B cell (primary cell): ENCODE results near the gene C10orf62. TPM values are rescaled to one million over a fixed set of nuclear protein-coding genes. Genes with fewer than 3 reads are reported as not detected.

Experiments used
- ATAC-seq: fragments of 200-7000 bp; cut with Tn5 transposase; one replicate; pipeline ENCODE4 v1.10.0; 2021; ENCODE audit warnings: low read depth, mild to moderate bottlenecking, moderate number of reproducible peaks, moderate library complexity
- CTCF ChIA-PET: fragments of 350-600 bp; sonication (Branson Sonifier 250); formaldehyde crosslinking; loops from one replicate; lab custom pipeline; 2021; ENCODE audit warnings: antibody characterized with exemption, inconsistent platforms; lab: Charles Lee
- POLR2A ChIA-PET: fragments of 350-600 bp; sonication (Branson Sonifier 250); formaldehyde crosslinking; loops from one replicate; lab custom pipeline; 2021; ENCODE audit warnings: antibody characterized with exemption; lab: Charles Lee
- DNase-seq: peaks from one replicate; pipeline ENCODE4 v3.0.0; 2013
- H2AFZ ChIP-seq: 2 replicates; pipeline ENCODE4 v1.6.1; 2012; ENCODE audit warnings: mild to moderate bottlenecking, low read depth, low read length; ENCODE audit not compliant: insufficient read depth, poor library complexity, severe bottlenecking
- H3K27ac ChIP-seq, 2 donors: 1 replicate in 1 of 2; 2 replicates in 1 of 2; pipeline ENCODE4 v1.5.1; 2012 to 2013; ENCODE audit warnings: low read length in 2 of 2, mild to moderate bottlenecking in 2 of 2, moderate library complexity in 1 of 2
- H3K27me3 ChIP-seq, 4 experiments: fragments of 200-600 bp in 1 of 4; sonication (generic) in 1 of 4; replicated peaks in 1 of 4; 1 replicate in 2 of 4; 2 replicates in 2 of 4; pipeline versions ENCODE4 v1.6.1 to v1.7.0; 2013 to 2016; ENCODE audit warnings: low read length in 3 of 4, mild to moderate bottlenecking in 2 of 4, mixed read lengths in 1 of 4, moderate library complexity in 1 of 4; ENCODE audit not compliant: insufficient read depth in 4 of 4, control insufficient read depth in 3 of 4; ENCODE audit errors: control extremely low read depth in 1 of 4
- H3K36me3 ChIP-seq, 2 experiments: replicated peaks in 1 of 2; 1 replicate in 1 of 2; 2 replicates in 1 of 2; pipeline versions ENCODE4 v1.6.1 to v1.7.1; 2013; ENCODE audit warnings: low read length in 1 of 2; ENCODE audit not compliant: insufficient read depth in 2 of 2, control insufficient read depth in 1 of 2; ENCODE audit errors: control extremely low read depth in 1 of 2, extremely low read depth in 1 of 2
- H3K4me1 ChIP-seq, 2 donors: fragments of 200-600 bp in 1 of 2; sonication (generic) in 1 of 2; 1 replicate in 1 of 2; 2 replicates in 1 of 2; pipeline versions ENCODE4 v1.5.1 to v1.6.1; 2013 to 2017; ENCODE audit warnings: low read length in 2 of 2; ENCODE audit not compliant: control insufficient read depth in 2 of 2, insufficient read depth in 2 of 2
- H3K4me2 ChIP-seq: replicated peaks from 2 replicates; pipeline ENCODE3; 2012; ENCODE audit warnings: mild to moderate bottlenecking, low read depth, low read length; ENCODE audit not compliant: poor library complexity, severe bottlenecking
- H3K4me3 ChIP-seq, 5 experiments: fragments of 200-600 bp in 1 of 5; sonication (generic) in 1 of 5; 1 replicate in 3 of 5; 2 replicates in 2 of 5; pipeline versions ENCODE4 v1.5.1 to v1.7.0; 2011 to 2016; ENCODE audit warnings: low read length in 4 of 5, mild to moderate bottlenecking in 4 of 5, low read depth in 2 of 5, control low read depth in 1 of 5, moderate library complexity in 1 of 5; ENCODE audit not compliant: insufficient read depth in 1 of 5; ENCODE audit errors: control extremely low read depth in 1 of 5, extremely low read depth in 1 of 5
- H3K79me2 ChIP-seq: fragments of 200-600 bp; sonication (generic); one replicate; pipeline ENCODE4 v1.6.0; 2016; ENCODE audit warnings: low read length; ENCODE audit not compliant: control insufficient read depth, insufficient read depth
- H3K9ac ChIP-seq: fragments of 200-600 bp; sonication (generic); 2 replicates; pipeline ENCODE4 v1.6.1; 2017; ENCODE audit warnings: mild to moderate bottlenecking, low read length, moderate library complexity
- H3K9me3 ChIP-seq, 3 donors: one replicate each; pipeline versions ENCODE4 v1.6.1 to v1.7.1; 2013; ENCODE audit warnings: low read length in 2 of 3; ENCODE audit not compliant: control insufficient read depth in 2 of 3, insufficient read depth in 1 of 3; ENCODE audit errors: control extremely low read depth in 1 of 3
- H4K20me1 ChIP-seq: 2 replicates; pipeline ENCODE4 v1.6.0; 2012; ENCODE audit warnings: mild to moderate bottlenecking, low read length; ENCODE audit not compliant: insufficient read depth, control insufficient read depth, poor library complexity, severe bottlenecking
- H3K27ac Mint-ChIP-seq: one replicate; pipeline ENCODE4 v1.8.0; 2021; ENCODE audit warnings: mixed read lengths
- H3K27me3 Mint-ChIP-seq: one replicate; pipeline ENCODE4 v1.8.0; 2021; ENCODE audit warnings: mixed read lengths
- H3K4me1 Mint-ChIP-seq: one replicate; pipeline ENCODE4 v1.8.0; 2021; ENCODE audit warnings: mixed read lengths
- H3K4me3 Mint-ChIP-seq: one replicate; pipeline ENCODE4 v1.8.0; 2021; ENCODE audit warnings: mixed read lengths
- H3K9me3 Mint-ChIP-seq: one replicate; pipeline ENCODE4 v1.8.0; 2022; ENCODE audit warnings: mixed read lengths; ENCODE audit not compliant: insufficient read depth
- CTCF ChIP-seq: fragments of 200-600 bp; IDR thresholded peaks from one replicate; pipeline ENCODE4 v1.8.0; 2022; ENCODE audit warnings: antibody characterized with exemption, mild to moderate bottlenecking
- EZH2 ChIP-seq: IDR thresholded peaks from 2 replicates; pipeline ENCODE4 v1.6.1; 2012; ENCODE audit warnings: borderline replicate concordance, low read depth, mild to moderate bottlenecking, moderate library complexity, low read length; ENCODE audit not compliant: insufficient read depth, poor library complexity, severe bottlenecking
- WGBS: methylation state at CpG from one replicate; pipeline ENCODE4 v1.1.5; 2013; ENCODE audit warnings: missing lambda C conversion rate; ENCODE audit not compliant: insufficient coverage; 5-methylcytosine and 5-hydroxymethylcytosine counted together
- intact Hi-C: fragments of 100-400 bp; cut with micrococcal nuclease; formaldehyde crosslinking; loops from one replicate; pipeline ENCODE4 v1.10.0; 2022
- polyA plus RNA-seq: library from polyadenylated mRNA; depleted of rRNA; stranded (reverse); fragments of >200 nt; gene quantifications from 2 replicates; pipeline ENCODE4 v1.2.3, GENCODE V29; 2012
- total RNA-seq, 2 donors: library from RNA; stranded (reverse); fragments of 120-200 nt in 1 of 2; gene quantifications; 1 replicate in 1 of 2; 2 replicates in 1 of 2; pipeline versions ENCODE4 v1.2.3 to v1.2.4, GENCODE V29; 2013 to 2022

Gene C10orf62
- total and polyA plus RNA-seq, 2 donors (not counting 1 experiment from before 2014, with no cell fraction given): not detected

- no peak for DNase-seq
- Mint-ChIP-seq H3K27ac (no peak overlapping the region), H3K9me3 (no peaks in the 10 kb centered on the region), H3K27me3 (no peaks in the 10 kb centered on the region), H3K4me1 (no peaks in the 10 kb centered on the region), H3K4me3 (no peak overlapping the region)
- no peak overlapping the region for H3K27ac ChIP-seq
- H3K79me2 ChIP-seq: no peaks in the 10 kb centered on the region
- intact Hi-C loops: no loop called here
- no peaks in the 10 kb centered on the region for H3K36me3 ChIP-seq
- ChIA-PET CTCF (interaction anchor here (0.6 to 3.1 kb wide), 2 partner anchors 8 to 84 kb away, joined by 4 to 6 read pairs; no protein-coding TSS in a partner anchor), POLR2A (interaction anchor here (0.7 kb wide), 1 partner anchor 134 kb away, joined by 5 read pairs; no protein-coding TSS in a partner anchor)
- no peaks in the 10 kb centered on the region for H4K20me1 ChIP-seq
- H3K4me2 ChIP-seq: no peak overlapping the region
- no peak overlapping the region for H3K4me3 ChIP-seq
- no CpG with 5 or more reads among the region's 4 CpGs for WGBS
- no peak overlapping the region for H3K9ac ChIP-seq
- H3K27me3 ChIP-seq: peaks cover 0 to 3% (median 0%) of the 10 kb centered on the region in 4 experiments
- TF ChIP-seq CTCF: no peak
- TF ChIP-seq EZH2: no peak
- H2AFZ ChIP-seq: no peak overlapping the region
- H3K9me3 ChIP-seq: no peaks in the 10 kb centered on the region
- H3K4me1 ChIP-seq: no peaks in the 10 kb centered on the region
- no peak for ATAC-seq
These were observed 28.8 kb downstream of the C10orf62 start for GRCh38 chr10:97618285-97618684.

- Histone ChIP-seq H3K4me3 (no peak overlapping the region), H2AFZ (no peak overlapping the region), H4K20me1 (no peaks in the 10 kb centered on the region), H3K9ac (no peak overlapping the region), H3K27ac (no peak overlapping the region), H3K36me3 (no peaks in the 10 kb centered on the region), H3K9me3 (no peaks in the 10 kb centered on the region), H3K4me2 (no peak overlapping the region), H3K4me1 (no peaks in the 10 kb centered on the region), H3K79me2 (no peaks in the 10 kb centered on the region), H3K27me3 (peaks cover 0 to 3% (median 0%) of the 10 kb centered on the region in 4 experiments)
- TF ChIP-seq CTCF: no peak
- no peak for TF ChIP-seq EZH2
- H3K4me3 Mint-ChIP-seq: no peak overlapping the region
- no peaks in the 10 kb centered on the region for H3K9me3 Mint-ChIP-seq
- ChIA-PET CTCF (no interaction called here), POLR2A (interaction anchor here (0.7 kb wide), 1 partner anchor 135 kb away, joined by 5 read pairs; no protein-coding TSS in a partner anchor)
- no peak overlapping the region for H3K27ac Mint-ChIP-seq
- WGBS: 100% methylated on average over 1 of the region's 4 CpGs
- no peaks in the 10 kb centered on the region for H3K4me1 Mint-ChIP-seq
- intact Hi-C loops: no loop called here
- no peaks in the 10 kb centered on the region for H3K27me3 Mint-ChIP-seq
- DNase-seq (no peak), ATAC-seq (no peak)
These were observed 29.2 kb downstream of the C10orf62 start for GRCh38 chr10:97618733-97619132.
